Keratinocyte (primary cell): ENCODE results near the gene CSMD2. TPM values are rescaled to one million over a fixed set of nuclear protein-coding genes. Genes with fewer than 3 reads are reported as not detected.

Source experiments
- DNase-seq: peaks from one replicate; pipeline ENCODE4 v3.0.0-alpha.2; 2011; ENCODE audit warnings: low read depth, missing footprints, low spot score
- FAIRE-seq: peaks from 2 replicates; lab custom pipeline; 2011; peaks lifted over from hg19 to GRCh38; lab: Jason Lieb, UNC
- H2AFZ ChIP-seq: 2 replicates; pipeline ENCODE4 v1.6.0; 2012; ENCODE audit warnings: low read length, control low read depth, inconsistent platforms; ENCODE audit not compliant: control insufficient read depth
- H3K27ac ChIP-seq: 2 replicates; pipeline ENCODE4 v1.5.1; 2011; ENCODE audit warnings: low read length; ENCODE audit not compliant: control insufficient read depth, insufficient read depth
- H3K27me3 ChIP-seq: 3 replicates; pipeline ENCODE4 v1.6.0; 2011; ENCODE audit warnings: low read length; ENCODE audit not compliant: control insufficient read depth, insufficient read depth; ENCODE audit errors: extremely low read depth
- H3K36me3 ChIP-seq, 2 experiments: 2 replicates in 1 of 2; 3 replicates in 1 of 2; pipeline ENCODE4 v1.5.1; 2011; ENCODE audit warnings: low read length in 2 of 2, mild to moderate bottlenecking in 1 of 2; ENCODE audit not compliant: control insufficient read depth in 2 of 2, insufficient read depth in 2 of 2; ENCODE audit errors: extremely low read depth in 1 of 2
- H3K4me1 ChIP-seq: 3 replicates; pipeline ENCODE4 v1.5.1; 2011; ENCODE audit warnings: low read length; ENCODE audit not compliant: control insufficient read depth, insufficient read depth; ENCODE audit errors: extremely low read depth
- H3K4me2 ChIP-seq: 3 replicates; pipeline ENCODE4 v1.6.0; 2011; ENCODE audit warnings: low read depth, low read length; ENCODE audit not compliant: control insufficient read depth, insufficient read depth; ENCODE audit errors: extremely low read depth
- H3K4me3 ChIP-seq, 3 experiments: fragments of 200-600 bp in 1 of 3; sonication (generic) in 1 of 3; 2 replicates in 2 of 3; 3 replicates in 1 of 3; pipeline ENCODE4 v1.5.1; 2011 to 2016; ENCODE audit warnings: low read length in 3 of 3, mild to moderate bottlenecking in 3 of 3, control low read depth in 2 of 3, inconsistent platforms in 1 of 3, low read depth in 1 of 3, mixed read lengths in 1 of 3, mixed run types in 1 of 3, moderate library complexity in 1 of 3; ENCODE audit not compliant: control insufficient read depth in 2 of 3, insufficient read depth in 2 of 3; ENCODE audit errors: extremely low read depth in 1 of 3
- H3K79me2 ChIP-seq: 2 replicates; pipeline ENCODE4 v1.6.0; 2012; ENCODE audit warnings: low read length; ENCODE audit not compliant: control insufficient read depth, insufficient read depth
- H3K9ac ChIP-seq: 3 replicates; pipeline ENCODE4 v1.6.0; 2011; ENCODE audit warnings: low read length; ENCODE audit not compliant: control insufficient read depth, insufficient read depth; ENCODE audit errors: extremely low read depth
- H3K9me1 ChIP-seq: 3 replicates; pipeline ENCODE4 v1.6.0; 2011; ENCODE audit warnings: low read length; ENCODE audit not compliant: control insufficient read depth, insufficient read depth; ENCODE audit errors: extremely low read depth
- H3K9me3 ChIP-seq: 2 replicates; pipeline ENCODE4 v1.5.1; 2012; ENCODE audit warnings: low read depth, low read length; ENCODE audit not compliant: control insufficient read depth
- H4K20me1 ChIP-seq: 3 replicates; pipeline ENCODE4 v1.6.0; 2011; ENCODE audit warnings: low read length; ENCODE audit not compliant: control insufficient read depth, insufficient read depth; ENCODE audit errors: extremely low read depth
- EZH2 ChIP-seq: IDR thresholded peaks from one replicate; pipeline ENCODE4 v1.6.1; 2012; ENCODE audit warnings: inconsistent platforms, mild to moderate bottlenecking, low read length, moderate library complexity
- dilution Hi-C: fragments of 300-500 bp; cut with MboI; formaldehyde crosslinking; loops from one replicate; pipeline ENCODE4 v1.7.0; 2020; ENCODE audit warnings: low sequenced_read_pairs; ENCODE audit not compliant: extremely low pct_ligation_motif_present
- polyA plus RNA-seq, 5 experiments: library from polyadenylated mRNA; depleted of rRNA in 3 of 5; stranded (reverse) in 3 of 5; stranded (forward) in 1 of 5; unstranded in 1 of 5; fragments of >200 nt; gene quantifications; 1 replicate in 1 of 5; 2 replicates in 3 of 5; 3 replicates in 1 of 5; pipeline versions ENCODE4 v1.2.1 to v1.2.3, GENCODE V29; 2011 to 2012; ENCODE audit warnings: missing spikeins in 2 of 5, low read depth in 1 of 5, low replicate concordance in 1 of 5
- TF ChIP-seq, protein P1 (sequence below), 3 experiments: IDR thresholded peaks in 1 of 3; conservative IDR thresholded peaks in 1 of 3; optimal IDR thresholded peaks in 1 of 3; 2 replicates in 2 of 3; 3 replicates in 1 of 3; pipeline versions ENCODE3 to v1.5.1; 2011; ENCODE audit warnings: low read length in 3 of 3, mild to moderate bottlenecking in 3 of 3, moderate library complexity in 2 of 3, control low read depth in 1 of 3, inconsistent platforms in 1 of 3; ENCODE audit not compliant: insufficient read depth in 2 of 3; ENCODE audit errors: extremely low read depth in 1 of 3

CSMD2 gene
- polyA plus RNA-seq, 1 donor (not counting 4 experiments of a cell fraction or from before 2014, with no cell fraction given): 2.0 TPM

DNA sequence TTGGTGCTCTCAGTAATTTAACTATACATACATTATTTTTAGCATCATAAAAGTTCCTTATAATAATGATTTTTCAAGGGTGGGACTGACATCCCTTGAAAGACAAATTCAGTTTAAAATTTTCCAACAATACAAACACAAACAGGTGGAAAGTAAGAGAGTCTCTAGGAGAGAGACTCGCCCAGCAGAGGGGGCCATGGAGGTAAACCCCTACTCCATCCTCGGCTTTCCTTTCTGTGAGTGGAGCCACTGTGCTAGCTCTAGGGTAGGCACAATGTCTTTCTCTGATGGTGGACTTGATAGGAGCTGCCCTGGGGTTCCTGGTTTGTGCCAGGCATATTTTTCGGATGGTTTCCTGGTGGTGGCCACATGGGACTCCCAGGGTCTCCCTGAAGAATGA lies 8.3 kb downstream of the CSMD2 start:
- Histone ChIP-seq H3K27me3 (no peaks in the 10 kb centered on the region), H3K36me3 (no peaks in the 10 kb centered on the region), H3K27ac (no peak overlapping the region), H3K4me1 (no peaks in the 10 kb centered on the region), H3K4me3 (no peak overlapping the region), H3K79me2 (no peaks in the 10 kb centered on the region), H4K20me1 (no peaks in the 10 kb centered on the region), H3K9me3 (no peaks in the 10 kb centered on the region), H2AFZ (no peak overlapping the region), H3K9ac (no peak overlapping the region), H3K9me1 (no peaks in the 10 kb centered on the region), H3K4me2 (no peak overlapping the region)
- DNase-seq (no peak), FAIRE-seq (no peak)
- dilution Hi-C loops: no loop called here
- TF ChIP-seq, protein P1, sequence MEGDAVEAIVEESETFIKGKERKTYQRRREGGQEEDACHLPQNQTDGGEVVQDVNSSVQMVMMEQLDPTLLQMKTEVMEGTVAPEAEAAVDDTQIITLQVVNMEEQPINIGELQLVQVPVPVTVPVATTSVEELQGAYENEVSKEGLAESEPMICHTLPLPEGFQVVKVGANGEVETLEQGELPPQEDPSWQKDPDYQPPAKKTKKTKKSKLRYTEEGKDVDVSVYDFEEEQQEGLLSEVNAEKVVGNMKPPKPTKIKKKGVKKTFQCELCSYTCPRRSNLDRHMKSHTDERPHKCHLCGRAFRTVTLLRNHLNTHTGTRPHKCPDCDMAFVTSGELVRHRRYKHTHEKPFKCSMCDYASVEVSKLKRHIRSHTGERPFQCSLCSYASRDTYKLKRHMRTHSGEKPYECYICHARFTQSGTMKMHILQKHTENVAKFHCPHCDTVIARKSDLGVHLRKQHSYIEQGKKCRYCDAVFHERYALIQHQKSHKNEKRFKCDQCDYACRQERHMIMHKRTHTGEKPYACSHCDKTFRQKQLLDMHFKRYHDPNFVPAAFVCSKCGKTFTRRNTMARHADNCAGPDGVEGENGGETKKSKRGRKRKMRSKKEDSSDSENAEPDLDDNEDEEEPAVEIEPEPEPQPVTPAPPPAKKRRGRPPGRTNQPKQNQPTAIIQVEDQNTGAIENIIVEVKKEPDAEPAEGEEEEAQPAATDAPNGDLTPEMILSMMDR (optimal IDR thresholded peaks at IDR 0.05 in 1 of 3, IDR thresholded peaks at IDR 0.05 in 1 of 3, conservative IDR thresholded peaks at IDR 0.05 in 1 of 3; ENCODE audit: extremely low read depth in 1 of 3, insufficient read depth in 2 of 3, low read length in 3 of 3): no peak
- no peak for TF ChIP-seq EZH2

- no peaks in the 10 kb centered on the region for H3K4me1 ChIP-seq
- dilution Hi-C loops: no loop called here
- DNase-seq (no peak), FAIRE-seq (no peak)
- no peaks in the 10 kb centered on the region for H3K9me3 ChIP-seq
- no peak overlapping the region for H3K9ac ChIP-seq
- H4K20me1 ChIP-seq: no peaks in the 10 kb centered on the region
- H3K9me1 ChIP-seq: no peaks in the 10 kb centered on the region
- H3K27ac ChIP-seq: no peak overlapping the region
- H3K4me3 ChIP-seq: no peak overlapping the region
- H3K4me2 ChIP-seq: no peak overlapping the region
- no peaks in the 10 kb centered on the region for H3K79me2 ChIP-seq
- no peaks in the 10 kb centered on the region for H3K36me3 ChIP-seq
- TF ChIP-seq, protein P1 (optimal IDR thresholded peaks at IDR 0.05 in 1 of 3, IDR thresholded peaks at IDR 0.05 in 1 of 3, conservative IDR thresholded peaks at IDR 0.05 in 1 of 3; ENCODE audit: extremely low read depth in 1 of 3, insufficient read depth in 2 of 3, low read length in 3 of 3): no peak
- TF ChIP-seq EZH2: no peak
- H2AFZ ChIP-seq: no peak overlapping the region
- H3K27me3 ChIP-seq: no peaks in the 10 kb centered on the region
These were observed 9.2 kb downstream of the CSMD2 start for GRCh38 chr1:34155860-34156259.
